Naive thymus-derived CD8-positive, alpha-beta T cell (primary cell): ENCODE data around the gene ATR. TPM values are rescaled to one million over a fixed set of nuclear protein-coding genes. Genes with fewer than 3 reads are reported as not detected.
A peak's percentile ranks its signal among the peaks of the same experiment; 100 is the strongest.
"Not testable (repeated sequence)": the region's sequence is repeated elsewhere in the genome, so short reads cannot be mapped to it uniquely, and the experiment has no call there.

Source experiments
- ATAC-seq, 2 donors: fragments of 150-1000 bp; cut with Tn5 transposase in 1 of 2; sonication (Bioruptor Pico), chemical (Tn5 transposase) in 1 of 2; 1 replicate in 1 of 2; 2 replicates in 1 of 2; pipeline ENCODE4 v1.10.0; 2021; ENCODE audit warnings: mild to moderate bottlenecking in 2 of 2, moderate library complexity in 2 of 2
- POLR2A ChIA-PET: fragments of 350-600 bp; sonication (Branson Sonifier 250); formaldehyde crosslinking; loops from one replicate; lab custom pipeline; 2021; ENCODE audit warnings: antibody characterized with exemption; lab: Charles Lee
- DNase-seq, 10 donors: peaks; one replicate each; pipeline versions ENCODE4 v3.0.0 to v3.0.0-alpha.2; 2020 to 2022
- H3K27ac Mint-ChIP-seq, 10 donors: one replicate each; pipeline ENCODE4 v1.8.0; 2020 to 2022; ENCODE audit warnings: mild to moderate bottlenecking in 10 of 10, mixed read lengths in 10 of 10, moderate library complexity in 4 of 10, inconsistent platforms in 1 of 10
- H3K27me3 Mint-ChIP-seq, 5 donors: one replicate each; pipeline ENCODE4 v1.8.0; 2021 to 2022; ENCODE audit warnings: mixed read lengths in 5 of 5
- H3K36me3 Mint-ChIP-seq, 3 donors: one replicate each; pipeline ENCODE4 v1.8.0; 2020 to 2022; ENCODE audit warnings: mixed read lengths in 3 of 3, mild to moderate bottlenecking in 2 of 3, inconsistent platforms in 1 of 3
- H3K4me1 Mint-ChIP-seq, 4 donors: one replicate each; pipeline ENCODE4 v1.8.0; 2021 to 2022; ENCODE audit warnings: mixed read lengths in 4 of 4
- H3K4me3 Mint-ChIP-seq, 10 donors: one replicate each; pipeline ENCODE4 v1.8.0; 2020 to 2022; ENCODE audit warnings: mild to moderate bottlenecking in 10 of 10, mixed read lengths in 10 of 10, moderate library complexity in 6 of 10, inconsistent platforms in 1 of 10
- H3K9me3 Mint-ChIP-seq, 9 donors: one replicate each; pipeline ENCODE4 v1.8.0; 2020 to 2022; ENCODE audit warnings: mixed read lengths in 9 of 9, mild to moderate bottlenecking in 3 of 9, inconsistent platforms in 1 of 9, moderate library complexity in 1 of 9
- polyA plus RNA-seq, 3 donors: library from polyadenylated mRNA; unstranded; fragments of 300-500 nt; fragmentation: Illumina TruSeq; gene quantifications; one replicate each; pipeline ENCODE4 v1.2.3, GENCODE V29; 2021
- total RNA-seq, 8 experiments: library from RNA in 2 of 8; stranded (reverse) in 2 of 8; gene quantifications; one replicate each; pipeline ENCODE4 v1.2.3 and lab custom pipeline; 2021 to 2026

The ATR gene
- total and polyA plus RNA-seq, 5 experiments from 2014 or later, result 10.5 to 49.9 (median 11.6) TPM

GRCh38 chr3:142586803-142587406 lies 8.4 kb upstream of the ATR start:
- DNase-seq (peak in 5 of 10 donors; percentile 27 to 53 (median 39)), ATAC-seq (peak; percentile 65 to 81)
- Mint-ChIP-seq H3K27ac (peak overlapping the region in 1 of 10 donors; percentile 53), H3K4me3 (no peak overlapping the region), H3K4me1 (no peaks in the 10 kb centered on the region), H3K9me3 (no peaks in the 10 kb centered on the region), H3K36me3 (no peaks in the 10 kb centered on the region), H3K27me3 (peaks cover 0 to 17% (median 11%) of the 10 kb centered on the region in 5 donors)
- POLR2A ChIA-PET, result no interaction called here

GRCh38 chr3:142581070-142581469 lies 2.5 kb upstream of the ATR start:
- H3K36me3 Mint-ChIP-seq, H3K9me3 Mint-ChIP-seq, H3K4me3 Mint-ChIP-seq, DNase-seq, H3K27ac Mint-ChIP-seq, ATAC-seq: not testable (repeated sequence)
- peaks cover 15 to 37% (median 30%) of the 10 kb centered on the region in 4 donors for H3K4me1 Mint-ChIP-seq
- POLR2A ChIA-PET, result interaction anchor here (1.3 to 2.6 kb wide), 2 partner anchors 15 to 420 kb away, joined by 3 to 8 read pairs; partner anchors contain the start of genes PLS1 and U2SURP
- H3K27me3 Mint-ChIP-seq, result peaks cover 0 to 12% (median 5%) of the 10 kb centered on the region in 5 donors

- Mint-ChIP-seq H3K4me3 (peak overlapping the region; percentile 93 to 99 (median 96)), H3K27ac (peak overlapping the region; percentile 96 to 99 (median 98)), H3K9me3 (no peaks in the 10 kb centered on the region), H3K27me3 (peaks cover 0 to 11% (median 3%) of the 10 kb centered on the region in 5 donors), H3K36me3 (peaks cover 0 to 6% (median 0%) of the 10 kb centered on the region in 3 donors), H3K4me1 (peaks cover 22 to 46% (median 40%) of the 10 kb centered on the region in 4 donors)
- ATAC-seq (no peak), DNase-seq (no peak)
- POLR2A ChIA-PET, result interaction anchor here (1.3 to 3.0 kb wide), 6 partner anchors 16 to 1392 kb away, joined by 3 to 44 read pairs (median 10); partner anchors contain the start of genes DIPK2A, PLS1 and U2SURP
Observed at GRCh38 chr3:142580061-142580423, 1.5 kb upstream of the ATR start.

GRCh38 chr3:142577696-142578328 lies 721 bp downstream of the ATR start:
- H3K36me3 Mint-ChIP-seq, result peaks cover 0 to 16% (median 2%) of the 10 kb centered on the region in 3 donors
- peaks cover 0 to 3% (median 0%) of the 10 kb centered on the region in 5 donors for H3K27me3 Mint-ChIP-seq
- peaks cover 29 to 65% (median 54%) of the 10 kb centered on the region in 4 donors for H3K4me1 Mint-ChIP-seq
- peak overlapping the region; percentile 93 to 99 (median 96) for H3K4me3 Mint-ChIP-seq
- H3K27ac Mint-ChIP-seq, result peak overlapping the region; percentile 96 to 99 (median 98)
- no peaks in the 10 kb centered on the region for H3K9me3 Mint-ChIP-seq
- DNase-seq (peak in 1 of 10 donors; percentile 31), ATAC-seq (no peak)
- POLR2A ChIA-PET, result interaction anchor here (0.8 to 3.0 kb wide), 12 partner anchors 8 to 1394 kb away, joined by 3 to 44 read pairs (median 6); partner anchors contain the start of genes DIPK2A, PLS1, TRPC1 and U2SURP

- Mint-ChIP-seq H3K4me3 (peak overlapping the region; percentile 93 to 99 (median 96)), H3K4me1 (peaks cover 29 to 67% (median 56%) of the 10 kb centered on the region in 4 donors), H3K27me3 (peaks cover 0 to 2% (median 0%) of the 10 kb centered on the region in 5 donors), H3K27ac (peak overlapping the region in 6 of 10 donors; percentile 3 to 99 (median 70)), H3K36me3 (peaks cover 0 to 22% (median 3%) of the 10 kb centered on the region in 3 donors), H3K9me3 (no peaks in the 10 kb centered on the region)
- no peak for DNase-seq
- POLR2A ChIA-PET, result interaction anchor here (3.0 kb wide), 1 partner anchor 424 kb away, joined by 44 read pairs; the partner anchor contains the start of gene U2SURP
- ATAC-seq, result no peak
Observed at GRCh38 chr3:142576792-142577191, 1.7 kb downstream of the ATR start.

GRCh38 chr3:142574665-142575064 lies 3.9 kb downstream of the ATR start:
- no peak for DNase-seq
- Mint-ChIP-seq H3K27me3 (no peaks in the 10 kb centered on the region), H3K4me1 (peaks cover 26 to 65% (median 59%) of the 10 kb centered on the region in 4 donors), H3K36me3 (peaks cover 0 to 34% (median 5%) of the 10 kb centered on the region in 3 donors), H3K27ac (peak overlapping the region in 6 of 10 donors; percentile 22 to 82 (median 64)), H3K9me3 (no peaks in the 10 kb centered on the region), H3K4me3 (peak overlapping the region in 4 of 10 donors; percentile 3 to 52 (median 34))
- POLR2A ChIA-PET, result interaction anchor here (0.7 kb wide), 2 partner anchors 21 to 139 kb away, joined by 3 to 4 read pairs; no protein-coding TSS in a partner anchor
- no peak for ATAC-seq

- not testable (repeated sequence) for ATAC-seq, H3K27me3 Mint-ChIP-seq, DNase-seq, H3K9me3 Mint-ChIP-seq
- Mint-ChIP-seq H3K4me3 (peak overlapping the region in 3 of 10 donors; percentile 34 to 52 (median 47)), H3K36me3 (peaks cover 0 to 34% (median 5%) of the 10 kb centered on the region in 3 donors), H3K27ac (peak overlapping the region in 4 of 10 donors; percentile 7 to 82 (median 76)), H3K4me1 (peaks cover 24 to 60% (median 55%) of the 10 kb centered on the region in 4 donors)
- POLR2A ChIA-PET, result interaction anchor here (0.7 kb wide), 1 partner anchor 139 kb away, joined by 3 read pairs; no protein-coding TSS in a partner anchor
Observed at GRCh38 chr3:142574223-142574622, 4.3 kb downstream of the ATR start.

- not testable (repeated sequence) for DNase-seq, H3K4me3 Mint-ChIP-seq, H3K9me3 Mint-ChIP-seq, H3K27me3 Mint-ChIP-seq, ATAC-seq
- H3K4me1 Mint-ChIP-seq, result peaks cover 2 to 35% (median 21%) of the 10 kb centered on the region in 4 donors
- peaks cover 0 to 52% (median 15%) of the 10 kb centered on the region in 3 donors for H3K36me3 Mint-ChIP-seq
- peak overlapping the region in 1 of 10 donors; percentile 43 for H3K27ac Mint-ChIP-seq
- POLR2A ChIA-PET, result interaction anchor here (2.0 kb wide), 1 partner anchor 9 kb away, joined by 8 read pairs; the partner anchor contains the start of gene ATR
Observed at GRCh38 chr3:142569422-142569821, 9.1 kb downstream of the ATR start.

GRCh38 chr3:142568393-142569017 lies 10.0 kb downstream of the ATR start:
- ATAC-seq (no peak), DNase-seq (no peak)
- POLR2A ChIA-PET, result no interaction called here
- Mint-ChIP-seq H3K27ac (peak overlapping the region in 1 of 10 donors; percentile 13), H3K27me3 (no peaks in the 10 kb centered on the region), H3K9me3 (peaks cover 0 to 3% (median 0%) of the 10 kb centered on the region in 9 donors), H3K4me3 (no peak overlapping the region), H3K4me1 (peaks cover 3 to 29% (median 13%) of the 10 kb centered on the region in 4 donors), H3K36me3 (peaks cover 0 to 59% (median 17%) of the 10 kb centered on the region in 3 donors)

GRCh38 chr3:142566096-142566495 lies 12.4 kb downstream of the ATR start:
- Mint-ChIP-seq H3K9me3 (peaks cover 0 to 3% (median 0%) of the 10 kb centered on the region in 9 donors), H3K27me3 (no peaks in the 10 kb centered on the region), H3K4me3 (peak overlapping the region in 1 of 10 donors; percentile 33), H3K4me1 (peaks cover 4 to 25% (median 10%) of the 10 kb centered on the region in 4 donors), H3K27ac (peak overlapping the region in 3 of 10 donors; percentile 17 to 67 (median 27)), H3K36me3 (peaks cover 0 to 71% (median 23%) of the 10 kb centered on the region in 3 donors)
- POLR2A ChIA-PET, result interaction anchor here (1.3 kb wide), 1 partner anchor 13 kb away, joined by 6 read pairs; the partner anchor contains the start of gene ATR
- ATAC-seq (no peak), DNase-seq (no peak)

GRCh38 chr3:142563496-142563997 lies 15.0 kb downstream of the ATR start:
- Mint-ChIP-seq H3K27me3 (no peaks in the 10 kb centered on the region), H3K36me3 (peaks cover 0 to 76% (median 28%) of the 10 kb centered on the region in 3 donors), H3K4me3 (no peak overlapping the region), H3K4me1 (peaks cover 3 to 16% (median 4%) of the 10 kb centered on the region in 4 donors), H3K27ac (peak overlapping the region in 2 of 10 donors; percentile 27 to 29), H3K9me3 (peaks cover 0 to 3% (median 0%) of the 10 kb centered on the region in 9 donors)
- POLR2A ChIA-PET, result interaction anchor here (0.6 to 1.4 kb wide), 2 partner anchors 15 to 1257 kb away, joined by 4 to 6 read pairs; partner anchors contain the start of gene ATR
- no peak for ATAC-seq
- DNase-seq, result no peak
